Panc1 (cell line): ENCODE results near the gene PANK1. TPM values are rescaled to one million over a fixed set of nuclear protein-coding genes. Genes with fewer than 3 reads are reported as not detected.

Source experiments
- ATAC-seq: fragments of 200-7000 bp; cut with Tn5 transposase; 2 replicates; pipeline ENCODE4 v1.9.1; 2020; ENCODE audit warnings: mild to moderate bottlenecking, moderate library complexity
- BruUV-seq: library from RNA; stranded (reverse); fragments of 400-500 nt; replicated peaks from 2 replicates; lab custom pipeline; 2021; lab: Mats Ljungman, UMichigan
- CTCF ChIA-PET: fragments of 300-600 bp; sonication (Branson Sonifier 250); formaldehyde crosslinking; loops from one replicate; lab custom pipeline; 2022; ENCODE audit warnings: antibody characterized with exemption; lab: Charles Lee
- POLR2A ChIA-PET: fragments of 300-600 bp; sonication (Branson Sonifier 250); formaldehyde crosslinking; loops from one replicate; lab custom pipeline; 2022; ENCODE audit warnings: antibody characterized with exemption; lab: Charles Lee
- DNase-seq: peaks from one replicate; pipeline ENCODE4 v3.0.0-alpha.2; 2010; ENCODE audit warnings: low read depth, low spot score
- H3K27ac ChIP-seq: 2 replicates; pipeline ENCODE4 v1.5.1; 2011; ENCODE audit warnings: mild to moderate bottlenecking, low read length, inconsistent platforms
- H3K27me3 ChIP-seq: fragments of 200-500 bp; sonication (Bioruptor generic); 2 replicates; pipeline ENCODE4 v1.6.0; 2014; ENCODE audit warnings: low read length, inconsistent platforms; ENCODE audit not compliant: control insufficient read depth, insufficient read depth
- H3K36me3 ChIP-seq: fragments of 200-500 bp; sonication (Bioruptor generic); 2 replicates; pipeline ENCODE4 v1.5.1; 2014; ENCODE audit warnings: inconsistent platforms, mild to moderate bottlenecking, low read length, moderate library complexity; ENCODE audit not compliant: control insufficient read depth, insufficient read depth
- H3K4me1 ChIP-seq: 2 replicates; pipeline ENCODE4 v1.5.1; 2011; ENCODE audit warnings: inconsistent platforms, mild to moderate bottlenecking, low read length, moderate library complexity; ENCODE audit not compliant: control insufficient read depth, insufficient read depth
- H3K4me3 ChIP-seq, 2 experiments: 2 replicates each; pipeline ENCODE4 v1.5.1; 2011 to 2012; ENCODE audit warnings: low read depth in 2 of 2, low read length in 2 of 2, mild to moderate bottlenecking in 2 of 2, inconsistent platforms in 1 of 2, moderate library complexity in 1 of 2
- H3K9me3 ChIP-seq: fragments of 200-500 bp; sonication (Bioruptor generic); 2 replicates; pipeline ENCODE4 v1.5.1; 2014; ENCODE audit warnings: low read depth, mild to moderate bottlenecking, inconsistent platforms, low read length, moderate library complexity; ENCODE audit not compliant: control insufficient read depth, insufficient read depth
- CTCF ChIP-seq: fragments of 450-650 bp; IDR thresholded peaks from 2 replicates; pipeline ENCODE4 v1.5.1; 2017; ENCODE audit warnings: mild to moderate bottlenecking
- POLR2AphosphoS5 ChIP-seq: IDR thresholded peaks from 2 replicates; pipeline ENCODE4 v1.6.1; 2012; ENCODE audit warnings: mild to moderate bottlenecking, low read depth, low read length, moderate library complexity
- REST ChIP-seq, 2 experiments: IDR thresholded peaks; 2 replicates each; pipeline ENCODE4 v1.6.1; 2011 to 2012; ENCODE audit warnings: low read depth in 2 of 2, control low read depth in 1 of 2, low read length in 1 of 2, mild to moderate bottlenecking in 1 of 2, moderate library complexity in 1 of 2; ENCODE audit not compliant: insufficient read depth in 1 of 2
- SIN3A ChIP-seq: IDR thresholded peaks from 2 replicates; pipeline ENCODE4 v1.6.1; 2012; ENCODE audit warnings: low read depth, mild to moderate bottlenecking, low read length, moderate library complexity, borderline replicate concordance; ENCODE audit not compliant: insufficient read depth
- TCF7L2 ChIP-seq: IDR thresholded peaks from 2 replicates; pipeline ENCODE4 v1.6.1; 2011; ENCODE audit warnings: mild to moderate bottlenecking, low read depth, low read length, inconsistent platforms
- in situ Hi-C: cut with HindIII; loops from 2 replicates; pipeline ENCODE4 v1.10.0; 2016; ENCODE audit warnings: low sequenced_read_pairs, low pct_unique_long_range_greater_than_20kb
- intact Hi-C: fragments of 100-400 bp; cut with micrococcal nuclease; formaldehyde crosslinking; loops from one replicate; pipeline ENCODE4 v1.10.0; 2022; ENCODE audit not compliant: unreplicated experiment
- total RNA-seq: library from RNA; stranded (reverse); gene quantifications from one replicate; pipeline ENCODE4 v1.2.1, GENCODE V29; 2021; ENCODE audit not compliant: unreplicated experiment

PANK1 gene
- total RNA-seq, 1 experiment from 2014 or later = 11.0 TPM

DNA sequence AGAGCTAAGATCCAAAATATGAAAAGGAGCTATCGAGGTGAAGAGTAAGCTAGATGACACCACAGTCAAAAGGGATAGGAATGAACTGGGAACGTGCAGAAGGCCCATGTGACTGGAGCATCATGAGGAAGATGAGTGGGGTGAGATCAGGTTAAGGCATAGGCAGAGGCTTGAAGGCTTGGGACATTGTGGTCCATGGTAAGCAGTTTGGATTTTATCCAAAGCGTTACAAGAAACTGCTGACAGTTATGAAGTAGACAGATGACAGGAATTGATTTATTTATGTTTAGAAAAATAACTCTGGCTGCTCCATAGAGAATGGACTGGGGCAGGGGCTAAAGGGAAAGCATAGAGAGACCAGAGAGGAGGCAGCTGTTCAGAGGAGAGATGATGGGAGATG, 18.1 kb upstream of the PANK1 start:
- ATAC-seq (no peak), DNase-seq (no peak)
- ChIA-PET POLR2A (no interaction called here), CTCF (no interaction called here)
- in situ Hi-C loops = no loop called here
- no peaks in the 10 kb centered on the region for H3K36me3 ChIP-seq
- intact Hi-C loops = no loop called here
- H3K4me1 ChIP-seq = no peaks in the 10 kb centered on the region
- no TSS peak for BruUV-seq
- TF ChIP-seq POLR2AphosphoS5 (no peak), TCF7L2 (no peak), CTCF (no peak), SIN3A (no peak), REST (IDR thresholded peaks at IDR 0.05; ENCODE audit: insufficient read depth in 1 of 2, low read depth in 2 of 2, low read length in 1 of 2) (no peak)
- H3K27ac ChIP-seq = no peak overlapping the region
- no peak overlapping the region for H3K4me3 ChIP-seq
- H3K27me3 ChIP-seq = peaks cover 2% of the 10 kb centered on the region; the same call in 1 of the 2 replicates
- H3K9me3 ChIP-seq = no peaks in the 10 kb centered on the region

DNA sequence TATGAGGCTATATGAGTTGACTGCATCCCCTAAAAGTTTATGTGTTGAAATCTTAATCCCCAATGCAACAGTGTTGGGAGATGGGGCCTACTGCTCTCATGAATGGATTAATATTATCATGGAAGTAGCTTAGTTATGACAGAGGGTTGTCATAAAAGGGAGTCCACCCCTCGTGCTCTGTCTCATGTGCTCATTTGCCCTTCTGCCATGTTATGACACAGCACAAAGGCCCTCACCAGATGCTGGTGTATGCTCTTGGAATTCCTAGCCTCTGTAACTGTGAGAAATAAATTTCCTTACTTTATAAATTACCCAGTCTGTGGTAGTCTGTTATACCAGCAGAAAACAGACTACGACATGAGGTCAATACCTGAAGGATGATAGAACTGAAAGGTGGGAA, 17.6 kb upstream of the PANK1 start:
- Histone ChIP-seq H3K4me1 (no peaks in the 10 kb centered on the region), H3K4me3 (no peak overlapping the region), H3K36me3 (no peaks in the 10 kb centered on the region), H3K9me3 (no peaks in the 10 kb centered on the region), H3K27ac (no peak overlapping the region), H3K27me3 (peaks cover 2% of the 10 kb centered on the region; the same call in 1 of the 2 replicates)
- no peak for DNase-seq
- no TSS peak for BruUV-seq
- ATAC-seq = no peak
- in situ Hi-C loops (no loop called here), intact Hi-C loops (no loop called here)
- POLR2A ChIA-PET = no interaction called here
- CTCF ChIA-PET = no interaction called here
- TF ChIP-seq TCF7L2 (no peak), CTCF (no peak), POLR2AphosphoS5 (no peak), REST (IDR thresholded peaks at IDR 0.05; ENCODE audit: insufficient read depth in 1 of 2, low read depth in 2 of 2, low read length in 1 of 2) (no peak), SIN3A (no peak)
